ENCODE data around the gene VPS35L. TPM values are rescaled to one million over a fixed set of nuclear protein-coding genes. Genes with fewer than 3 reads are reported as not detected.

VPS35L gene
- total and polyA plus RNA-seq, 2 experiments from 2014 or later, result 48.0 to 54.6 TPM

DNA sequence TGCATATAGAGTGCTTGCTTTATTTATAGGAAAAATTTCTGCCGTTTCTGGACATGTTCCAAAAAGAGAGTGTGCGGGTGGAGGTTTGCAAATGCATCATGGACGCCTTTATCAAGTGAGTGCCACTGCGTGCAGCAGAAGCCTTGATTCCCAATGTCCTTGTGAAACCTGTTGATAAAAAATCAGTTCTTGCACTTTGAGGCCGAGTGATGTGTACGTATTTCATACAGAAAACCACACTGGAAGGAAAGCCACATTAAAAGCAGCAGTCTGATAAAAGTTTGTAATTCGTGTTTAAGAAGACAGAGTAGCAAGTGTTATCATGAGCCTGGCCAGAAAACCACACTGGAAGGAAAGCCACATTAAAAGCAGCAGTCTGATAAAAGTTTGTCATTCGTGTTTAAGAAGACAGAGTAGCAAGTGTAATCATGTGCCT lies 84.5 kb downstream of the VPS35L start:
- DNase-seq (ENCODE audit: low spot score) (no peak), ATAC-seq (no peak)
- Mint-ChIP-seq H3K4me1 (no peaks in the 10 kb centered on the region), H3K9me3 (no peaks in the 10 kb centered on the region), H3K4me3 (no peak overlapping the region), H3K27me3 (ENCODE audit: insufficient read depth, low read depth, poor library complexity) (no peaks in the 10 kb centered on the region), H3K36me3 (ENCODE audit: low read depth) (peaks cover 24% of the 10 kb centered on the region), H3K27ac (no peak overlapping the region)
- no peaks in the 10 kb centered on the region for H4K20me1 ChIP-seq (replicated peaks; ENCODE audit: insufficient read depth)
- H2AFZ ChIP-seq, result no peak overlapping the region
- no peaks in the 10 kb centered on the region for H3K79me2 ChIP-seq (replicated peaks; ENCODE audit: insufficient read depth)
- H3K4me1 ChIP-seq (ENCODE audit: insufficient read depth), result no peaks in the 10 kb centered on the region
- H3F3A ChIP-seq (replicated peaks; ENCODE audit: low read depth), result no peaks in the 10 kb centered on the region
- TF ChIP-seq NANOG (IDR thresholded peaks at IDR 0.05; ENCODE audit: borderline replicate concordance) (no peak), ETS1 (IDR thresholded peaks at IDR 0.05) (no peak), STAT1 (IDR thresholded peaks at IDR 0.05; ENCODE audit: unreplicated experiment) (no peak)
- H3K36me3 ChIP-seq (ENCODE audit: insufficient read depth), result peaks cover 13% of the 10 kb centered on the region; the same call in 1 of the 2 replicates
- H3K27me3 ChIP-seq (ENCODE audit: insufficient read depth), result no peaks in the 10 kb centered on the region
- no peak overlapping the region for H3K4me3 ChIP-seq
- H3K9me2 ChIP-seq (ENCODE audit: insufficient read depth), result no peaks in the 10 kb centered on the region
- H3K4me2 ChIP-seq, result no peak overlapping the region
- no peak overlapping the region for H3K27ac ChIP-seq (ENCODE audit: low read depth)

DNA sequence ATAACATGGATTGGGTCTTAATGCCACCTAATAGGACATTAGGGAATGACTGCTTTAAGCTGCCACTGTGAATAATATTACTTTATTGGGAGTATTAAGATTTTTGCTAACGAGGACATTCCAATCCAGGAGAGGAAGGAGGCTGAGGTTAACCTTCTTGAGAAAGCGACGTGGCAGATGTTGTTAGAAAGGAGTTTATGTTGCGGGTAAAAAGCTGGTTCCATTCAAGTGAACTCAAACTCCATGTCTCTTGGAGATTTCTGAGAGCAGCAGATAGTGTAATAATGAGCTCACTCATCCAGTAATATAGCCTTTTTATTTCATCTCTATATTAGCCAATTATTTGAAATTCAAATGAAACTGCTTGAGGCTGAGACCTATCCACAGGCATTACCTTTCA lies 87.0 kb downstream of the VPS35L start:
- Histone ChIP-seq H3F3A (replicated peaks; ENCODE audit: low read depth) (no peaks in the 10 kb centered on the region), H3K79me2 (replicated peaks; ENCODE audit: insufficient read depth) (no peaks in the 10 kb centered on the region), H3K4me3 (no peak overlapping the region), H3K27me3 (ENCODE audit: insufficient read depth) (no peaks in the 10 kb centered on the region), H4K20me1 (replicated peaks; ENCODE audit: insufficient read depth) (no peaks in the 10 kb centered on the region), H3K9me2 (ENCODE audit: insufficient read depth) (no peaks in the 10 kb centered on the region), H3K4me2 (no peak overlapping the region), H3K36me3 (ENCODE audit: insufficient read depth) (0 out of 2 replicates have a peak, but pooled peaks cover 9% of the 10 kb centered on the region), H3K4me1 (ENCODE audit: insufficient read depth) (no peaks in the 10 kb centered on the region), H2AFZ (no peak overlapping the region), H3K27ac (ENCODE audit: low read depth) (no peak overlapping the region)
- no peak for DNase-seq (ENCODE audit: low spot score)
- no peak for ATAC-seq
- no peak for TF ChIP-seq ZNF114 (CRISPR knock-in tag; IDR thresholded peaks at IDR 0.05)
- no peak for TF ChIP-seq CREB1 (CRISPR knock-in tag; IDR thresholded peaks at IDR 0.05; ENCODE audit: low read depth)
- TF ChIP-seq NANOG (IDR thresholded peaks at IDR 0.05; ENCODE audit: borderline replicate concordance), result no peak
- TF ChIP-seq EZH2 (IDR thresholded peaks at IDR 0.05; ENCODE audit: low read depth, unreplicated experiment), result no peak
- TF ChIP-seq ZNF331 (CRISPR knock-in tag; IDR thresholded peaks at IDR 0.05; ENCODE audit: low read depth), result no peak
- TF ChIP-seq EZH2phosphoT487 (IDR thresholded peaks at IDR 0.05; ENCODE audit: unreplicated experiment), result no peak
- TF ChIP-seq ZNF462 (CRISPR knock-in tag; IDR thresholded peaks at IDR 0.05), result no peak
- Mint-ChIP-seq H3K4me1 (no peaks in the 10 kb centered on the region), H3K36me3 (ENCODE audit: low read depth) (peaks cover 24% of the 10 kb centered on the region), H3K9me3 (no peaks in the 10 kb centered on the region), H3K27me3 (ENCODE audit: insufficient read depth, low read depth, poor library complexity) (no peaks in the 10 kb centered on the region), H3K4me3 (no peak overlapping the region), H3K27ac (no peak overlapping the region)
